ENCODE results near the gene SLC22A12. TPM values are rescaled to one million over a fixed set of nuclear protein-coding genes. Genes with fewer than 3 reads are reported as not detected.

SLC22A12 gene
- polyA plus RNA-seq, 1 of the 3 experiments (the other 2 are of a cell fraction) = not detected

GRCh38 chr11:64598797-64599697 lies 8.0 kb downstream of the SLC22A12 start:
- H3K9me3 ChIP-seq = no peaks in the 10 kb centered on the region
- POLR2A ChIA-PET = no interaction called here
- DNase-seq = no peak
- H3F3A ChIP-seq (replicated peaks; ENCODE audit: insufficient read depth) = no peaks in the 10 kb centered on the region
- no peak overlapping the region for H2AFZ ChIP-seq (ENCODE audit: low read depth)
- CTCF ChIA-PET = interaction anchor here (1.2 kb wide), 1 partner anchor 150 kb away, joined by 3 read pairs; no protein-coding TSS in a partner anchor
- H3K9me2 ChIP-seq = no peaks in the 10 kb centered on the region
- no peak for TF ChIP-seq NFIC (IDR thresholded peaks at IDR 0.05; ENCODE audit: borderline replicate concordance)
- TF ChIP-seq TAF1 (IDR thresholded peaks at IDR 0.05; ENCODE audit: borderline replicate concordance, low read depth, low read length) = no peak
- TF ChIP-seq FOSL2 (IDR thresholded peaks at IDR 0.05; ENCODE audit: borderline replicate concordance, low read depth) = no peak
- TF ChIP-seq USF1 (IDR thresholded peaks at IDR 0.05; ENCODE audit: borderline replicate concordance, low read depth) = no peak
- TF ChIP-seq RXRA (IDR thresholded peaks at IDR 0.05; ENCODE audit: borderline replicate concordance, low read depth) = no peak
- TF ChIP-seq JUND (IDR thresholded peaks at IDR 0.05) = no peak
- TF ChIP-seq REST (IDR thresholded peaks at IDR 0.05; ENCODE audit: low read depth, low read length) = no peak
- TF ChIP-seq MEF2A (IDR thresholded peaks at IDR 0.05; ENCODE audit: borderline replicate concordance, low read depth) = no peak
- TF ChIP-seq IRF3 (IDR thresholded peaks at IDR 0.05; ENCODE audit: low read depth, low read length) = no peak
- no peak for TF ChIP-seq FOXJ3 (CRISPR knock-in tag; IDR thresholded peaks at IDR 0.05)
- TF ChIP-seq MXI1 (IDR thresholded peaks at IDR 0.05; ENCODE audit: low read depth, low read length) = no peak
- no peak for TF ChIP-seq TCF12 (IDR thresholded peaks at IDR 0.05)
- no peak for TF ChIP-seq PBX3 (IDR thresholded peaks at IDR 0.05)
- no peak for TF ChIP-seq MAX (IDR thresholded peaks at IDR 0.05; ENCODE audit: low read depth)
- H3K9ac ChIP-seq = no peak overlapping the region
- H4K20me1 ChIP-seq (ENCODE audit: insufficient read depth) = no peaks in the 10 kb centered on the region
- no peaks in the 10 kb centered on the region for H3K36me3 ChIP-seq (replicated peaks in 1 of 2; ENCODE audit: control insufficient read depth in 1 of 2, insufficient read depth in 2 of 2, low read length in 1 of 2)
- no peaks in the 10 kb centered on the region for H3K79me2 ChIP-seq (ENCODE audit: insufficient read depth)
- H3K4me2 ChIP-seq = no peak overlapping the region
- H3K27me3 ChIP-seq (ENCODE audit: insufficient read depth) = 0 out of 2 replicates have a peak, but pooled peaks cover 2% of the 10 kb centered on the region
- no peak overlapping the region for H3K27ac ChIP-seq (ENCODE audit: low read depth in 2 of 2, low read length in 1 of 2)
- H3K4me1 ChIP-seq (ENCODE audit: control insufficient read depth in 1 of 2, insufficient read depth in 2 of 2, low read depth in 1 of 2, low read length in 1 of 2) = no peaks in the 10 kb centered on the region; a peak in 1 of 4 replicates
- no peak overlapping the region for H3K4me3 ChIP-seq (ENCODE audit: low read depth in 2 of 2, low read length in 1 of 2)
- WGBS (ENCODE audit: low lambda C conversion rate) = 65% methylated on average over 14 of the region's 23 CpGs
